ENCODE data around the gene PCTP. TPM values are rescaled to one million over a fixed set of nuclear protein-coding genes. Genes with fewer than 3 reads are reported as not detected.

PCTP gene
- total and polyA plus RNA-seq, 9 of the 15 experiments (the other 6 are each of a cell fraction or from before 2014, with no cell fraction given) = 10.9 to 62.3 (median 41.2) TPM

DNA sequence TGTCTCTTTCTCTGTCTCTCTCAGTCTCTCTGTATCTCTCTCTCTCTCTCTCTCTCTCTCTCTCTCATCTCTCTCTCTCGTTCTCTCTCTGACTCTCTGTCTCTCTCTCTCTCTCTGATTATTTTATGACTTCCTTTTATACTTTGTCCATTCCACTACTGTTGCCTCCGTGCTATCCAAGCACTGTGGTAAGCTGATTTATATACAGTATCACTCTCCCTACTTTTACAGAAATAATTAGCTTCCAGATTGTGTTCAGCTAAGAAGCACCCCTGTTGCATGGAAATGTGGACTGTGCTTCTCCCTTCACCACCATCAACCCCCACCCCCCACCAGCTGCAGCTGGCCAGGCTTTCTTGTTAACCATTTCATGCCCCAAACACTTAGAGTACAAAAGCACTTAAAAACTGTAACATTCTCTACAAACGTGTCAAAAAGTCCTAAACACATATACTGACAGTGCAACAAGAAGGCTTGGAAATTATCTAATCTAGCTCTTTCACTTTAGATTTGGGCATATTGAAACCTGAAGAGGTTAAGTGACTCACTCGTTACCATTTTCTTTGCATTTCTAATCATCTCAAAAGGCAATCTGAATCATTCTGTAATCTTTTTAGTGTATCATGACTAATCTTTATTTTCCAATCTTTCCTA, 16.6 kb upstream of the PCTP start (continued):
- 0 out of 2 replicates have a peak, but pooled peaks have one; percentile 27 for TF ChIP-seq TFAP4 (CRISPR knock-in tag; IDR thresholded peaks at IDR 0.05; ENCODE audit: borderline replicate concordance)
- TF ChIP-seq ZBTB34 (CRISPR knock-in tag; IDR thresholded peaks at IDR 0.05) = no peak
- TF ChIP-seq ZNF41 (CRISPR knock-in tag; conservative IDR thresholded peaks at IDR 0.05) = no peak
- 0 out of 2 replicates have a peak, but pooled peaks have one; percentile 53 for TF ChIP-seq GATAD2B (IDR thresholded peaks at IDR 0.05; ENCODE audit: borderline replicate concordance)
- TF ChIP-seq CC2D1A (IDR thresholded peaks at IDR 0.05) = 0 out of 2 replicates have a peak, but pooled peaks have one; percentile 27
- TF ChIP-seq GATAD2A (IDR thresholded peaks at IDR 0.05) = 0 out of 2 replicates have a peak, but pooled peaks have one; percentile 52
- TF ChIP-seq HDAC1 (IDR thresholded peaks at IDR 0.05) = 0 out of 4 replicates have a peak, but pooled peaks of 1 of the 2 experiments have one; percentile 25
- no peak for TF ChIP-seq ZNF778 (CRISPR knock-in tag; IDR thresholded peaks at IDR 0.05)
- 0 out of 2 replicates have a peak, but pooled peaks have one; percentile 40 for TF ChIP-seq PHB2 (IDR thresholded peaks at IDR 0.05; ENCODE audit: low read depth)
- no peak for TF ChIP-seq PYGO2 (tag; IDR thresholded peaks at IDR 0.05)
- TF ChIP-seq, protein P1, sequence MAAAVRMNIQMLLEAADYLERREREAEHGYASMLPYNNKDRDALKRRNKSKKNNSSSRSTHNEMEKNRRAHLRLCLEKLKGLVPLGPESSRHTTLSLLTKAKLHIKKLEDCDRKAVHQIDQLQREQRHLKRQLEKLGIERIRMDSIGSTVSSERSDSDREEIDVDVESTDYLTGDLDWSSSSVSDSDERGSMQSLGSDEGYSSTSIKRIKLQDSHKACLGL (CRISPR knock-in tag; IDR thresholded peaks at IDR 0.05; ENCODE audit: borderline replicate concordance, poor library complexity, severe bottlenecking) = no peak
- 0 out of 2 replicates have a peak, but pooled peaks have one; percentile 34 for TF ChIP-seq TOE1 (IDR thresholded peaks at IDR 0.05; ENCODE audit: borderline replicate concordance)
- TF ChIP-seq TOE1 (CRISPR knock-in tag; IDR thresholded peaks at IDR 0.05; ENCODE audit: borderline replicate concordance, low read depth) = no peak
- TF ChIP-seq SIRT6 (IDR thresholded peaks at IDR 0.05; ENCODE audit: low read depth, low read length) = no peak
- peak; percentile 5; the same call in 1 of the 2 replicates for TF ChIP-seq JUND (IDR thresholded peaks at IDR 0.05; ENCODE audit: borderline replicate concordance, low read depth, low read length)
- TF ChIP-seq JUND (tag; IDR thresholded peaks at IDR 0.05; ENCODE audit: borderline replicate concordance, low read depth, low read length) = no peak
